ENCODE measurements around the gene TAF11. TPM values are rescaled to one million over a fixed set of nuclear protein-coding genes. Genes with fewer than 3 reads are reported as not detected.
"Not testable (repeated sequence)": the region's sequence is repeated elsewhere in the genome, so short reads cannot be mapped to it uniquely, and the experiment has no call there.

Gene TAF11
- total RNA-seq, 1 donor from 2014 or later = 18.1 TPM

GRCh38 chr6:34904990-34905613, 17.3 kb upstream of the TAF11 start:
- Histone ChIP-seq H3K27me3 (ENCODE audit: low read depth) (no peaks in the 10 kb centered on the region), H3K9me3 (replicated peaks) (no peaks in the 10 kb centered on the region), H3K27ac (replicated peaks) (no peak overlapping the region), H3K36me3 (no peaks in the 10 kb centered on the region), H3K4me3 (no peak overlapping the region), H3K4me1 (peaks cover 53% of the 10 kb centered on the region)
- intact Hi-C loops (cut with micrococcal nuclease) = no loop called here
- no peak for TF ChIP-seq CTCF (IDR thresholded peaks at IDR 0.05; ENCODE audit: borderline replicate concordance)
- DNase-seq = no peak

GRCh38 chr6:34901930-34902329, 14.1 kb upstream of the TAF11 start:
- Histone ChIP-seq H3K4me1 (peaks cover 48% of the 10 kb centered on the region), H3K27me3 (ENCODE audit: low read depth) (no peaks in the 10 kb centered on the region), H3K9me3 (replicated peaks) (no peaks in the 10 kb centered on the region), H3K4me3 (no peak overlapping the region), H3K36me3 (no peaks in the 10 kb centered on the region), H3K27ac (replicated peaks) (no peak overlapping the region)
- intact Hi-C loops (cut with micrococcal nuclease) = no loop called here
- DNase-seq = no peak
- TF ChIP-seq CTCF (IDR thresholded peaks at IDR 0.05; ENCODE audit: borderline replicate concordance) = no peak

GRCh38 chr6:34900321-34901031, 12.6 kb upstream of the TAF11 start:
- Histone ChIP-seq H3K27me3 (ENCODE audit: low read depth) (no peaks in the 10 kb centered on the region), H3K27ac (replicated peaks) (no peak overlapping the region), H3K4me3 (no peak overlapping the region), H3K9me3 (replicated peaks) (no peaks in the 10 kb centered on the region), H3K4me1 (peaks cover 51% of the 10 kb centered on the region), H3K36me3 (no peaks in the 10 kb centered on the region)
- intact Hi-C loops (cut with micrococcal nuclease) = no loop called here
- TF ChIP-seq CTCF (IDR thresholded peaks at IDR 0.05; ENCODE audit: borderline replicate concordance) = no peak
- no peak for DNase-seq

GRCh38 chr6:34899748-34900147, 11.9 kb upstream of the TAF11 start:
- DNase-seq; intact Hi-C loops (cut with micrococcal nuclease); H3K27me3 ChIP-seq (ENCODE audit: low read depth): not testable (repeated sequence)

GRCh38 chr6:34897716-34898115, 9.9 kb upstream of the TAF11 start:
- intact Hi-C loops (cut with micrococcal nuclease) = no loop called here
- no peak for TF ChIP-seq CTCF (IDR thresholded peaks at IDR 0.05; ENCODE audit: borderline replicate concordance)
- Histone ChIP-seq H3K4me1 (peaks cover 48% of the 10 kb centered on the region), H3K36me3 (no peaks in the 10 kb centered on the region), H3K27ac (replicated peaks) (peak overlapping the region; percentile 62), H3K4me3 (no peak overlapping the region), H3K27me3 (ENCODE audit: low read depth) (no peaks in the 10 kb centered on the region), H3K9me3 (replicated peaks) (no peaks in the 10 kb centered on the region)
- DNase-seq = no peak

More at GRCh38 chr6:34899748-34900147, 11.9 kb upstream of the TAF11 start:
- not testable (repeated sequence) for H3K4me3 ChIP-seq; H3K36me3 ChIP-seq; H3K9me3 ChIP-seq (replicated peaks)
- H3K27ac ChIP-seq (replicated peaks) = peak overlapping the region; percentile 2
- peaks cover 46% of the 10 kb centered on the region for H3K4me1 ChIP-seq

GRCh38 chr6:34897130-34897529, 9.3 kb upstream of the TAF11 start:
- H3K9me3 ChIP-seq (replicated peaks) = no peaks in the 10 kb centered on the region
- no peak for TF ChIP-seq CTCF (IDR thresholded peaks at IDR 0.05; ENCODE audit: borderline replicate concordance)
- no peaks in the 10 kb centered on the region for H3K27me3 ChIP-seq (ENCODE audit: low read depth)
- DNase-seq = no peak
- H3K36me3 ChIP-seq = no peaks in the 10 kb centered on the region
- intact Hi-C loops (cut with micrococcal nuclease) = no loop called here
- peaks cover 54% of the 10 kb centered on the region for H3K4me1 ChIP-seq
- peak overlapping the region; percentile 62 for H3K27ac ChIP-seq (replicated peaks)
- H3K4me3 ChIP-seq = no peak overlapping the region

Data from left ventricle myocardium inferior (tissue), 1 donor.